Stimulated activated CD8-positive, alpha-beta memory T cell treated with anti-CD3 and anti-CD28 coated beads, Interleukin-2, amount 100 ng/mL, for 48 hours (primary cell): Measurements from ENCODE around the gene EEA1.
"Not testable (repeated sequence)": the region's sequence is repeated elsewhere in the genome, so short reads cannot be mapped to it uniquely, and the experiment has no call there.

ENCODE experiments used
- DNase-seq, 2 donors: peaks; one replicate each; pipeline ENCODE4 v3.0.0-alpha.2; 2020; ENCODE audit warnings: low read depth in 2 of 2

Gene EEA1

GRCh38 chr12:92928962-92929915, at the start of gene EEA1:
EEA1 (minus strand) TSS chr12:92929295; CDS start chr12:92929066, 229 bp downstream.
- DNase-seq = peak; percentile 95 to 97

GRCh38 chr12:92978607-92979006, 49.5 kb upstream of the EEA1 start:
- no peak for DNase-seq

- no peak for DNase-seq
Measured at GRCh38 chr12:92977326-92977725, 48.2 kb upstream of the EEA1 start.

- no peak for DNase-seq
Measured at GRCh38 chr12:92974759-92975158, 45.7 kb upstream of the EEA1 start.

GRCh38 chr12:92973614-92974013, 44.5 kb upstream of the EEA1 start:
- DNase-seq = no peak

- DNase-seq = no peak
Measured at GRCh38 chr12:92971859-92972524, 42.9 kb upstream of the EEA1 start.

- DNase-seq = no peak
Measured at GRCh38 chr12:92968176-92968813, 39.2 kb upstream of the EEA1 start.

- DNase-seq = not testable (repeated sequence)
Measured at GRCh38 chr12:92964378-92964777, 35.3 kb upstream of the EEA1 start.

GRCh38 chr12:92961949-92962348, 32.9 kb upstream of the EEA1 start:
- DNase-seq = no peak

GRCh38 chr12:92955997-92956663, 27.0 kb upstream of the EEA1 start:
- no peak for DNase-seq

GRCh38 chr12:92953747-92954146, 24.7 kb upstream of the EEA1 start:
- DNase-seq = no peak

GRCh38 chr12:92952394-92952793, 23.3 kb upstream of the EEA1 start:
- DNase-seq = no peak

GRCh38 chr12:92951006-92951405, 21.9 kb upstream of the EEA1 start:
- no peak for DNase-seq

- no peak for DNase-seq
Measured at GRCh38 chr12:92950011-92950410, 20.9 kb upstream of the EEA1 start.

GRCh38 chr12:92949466-92949865, 20.4 kb upstream of the EEA1 start:
- DNase-seq = no peak

- no peak for DNase-seq
Measured at GRCh38 chr12:92947589-92948215, 18.6 kb upstream of the EEA1 start.

- DNase-seq = no peak
Measured at GRCh38 chr12:92945659-92946220, 16.6 kb upstream of the EEA1 start.

GRCh38 chr12:92943482-92944250, 14.6 kb upstream of the EEA1 start:
- no peak for DNase-seq

GRCh38 chr12:92942905-92943304, 13.8 kb upstream of the EEA1 start:
- DNase-seq = no peak

GRCh38 chr12:92939116-92939515, 10.0 kb upstream of the EEA1 start:
- no peak for DNase-seq
